Prostate gland (tissue), 2 donors: ENCODE measurements around the gene TMEM218. TPM values are rescaled to one million over a fixed set of nuclear protein-coding genes. Genes with fewer than 3 reads are reported as not detected.

Source experiments
- DNase-seq: peaks from one replicate; pipeline ENCODE4 v3.0.0-alpha.2; 2019; ENCODE audit warnings: low spot score
- H3K27ac ChIP-seq, 2 donors: fragments of 200-600 bp; sonication (generic); 2 replicates each; pipeline ENCODE4 v1.5.1; 2017 to 2019
- H3K27me3 ChIP-seq: fragments of 200-600 bp; sonication (generic); replicated peaks from 2 replicates; pipeline ENCODE4 v1.5.1; 2019; ENCODE audit not compliant: insufficient read depth
- H3K36me3 ChIP-seq, 2 donors: fragments of 200-600 bp; sonication (generic); 1 replicate in 1 of 2; 2 replicates in 1 of 2; pipeline versions ENCODE4 v1.5.1 to v1.8.1; 2017 to 2019
- H3K4me1 ChIP-seq: fragments of 200-600 bp; sonication (generic); replicated peaks from 2 replicates; pipeline ENCODE4 v1.5.1; 2019
- H3K4me3 ChIP-seq, 2 donors: fragments of 200-600 bp; sonication (generic); 2 replicates each; pipeline ENCODE4 v1.5.1; 2017 to 2019
- H3K9me3 ChIP-seq: fragments of 200-600 bp; sonication (generic); 2 replicates; pipeline ENCODE4 v1.5.1; 2017
- POLR2A ChIP-seq: fragments of 450-650 bp; IDR thresholded peaks from one replicate; pipeline ENCODE4 v1.6.1; 2016; ENCODE audit warnings: antibody characterized with exemption, mild to moderate bottlenecking
- POLR2AphosphoS5 ChIP-seq: sonication (generic); formaldehyde crosslinking; IDR thresholded peaks from one replicate; pipeline ENCODE4 v1.6.1; 2017; ENCODE audit warnings: antibody characterized with exemption
- WGBS: methylation state at CpG from one replicate; pipeline ENCODE4 v1.1.5; 2018; 5-methylcytosine and 5-hydroxymethylcytosine counted together
- intact Hi-C: fragments of 100-400 bp; cut with DNase I; formaldehyde crosslinking; loops from one replicate; pipeline ENCODE4 v1.14.2; 2022
- total RNA-seq, 2 donors: library from RNA; depleted of rRNA; stranded (reverse); fragments of >200 nt; gene quantifications; one replicate each; pipeline ENCODE4 v1.1.0, GENCODE V29; 2016
- TF ChIP-seq, protein P1 (sequence below), 4 experiments: fragments of 200-600 bp in 2 of 4; fragments of 450-650 bp in 2 of 4; sonication (generic) in 2 of 4; IDR thresholded peaks; 1 replicate in 3 of 4; 2 replicates in 1 of 4; pipeline ENCODE4 v1.5.1; 2016 to 2019; ENCODE audit warnings: antibody characterized with exemption in 4 of 4, mild to moderate bottlenecking in 2 of 4, moderate library complexity in 2 of 4

Gene TMEM218
- total RNA-seq, 2 donors from 2014 or later, result 17.7 to 33.5 TPM

GRCh38 chr11:125148011-125148410 lies 36.6 kb upstream of the TMEM218 start:
- Histone ChIP-seq H3K27ac (no peak overlapping the region), H3K27me3 (no peaks in the 10 kb centered on the region), H3K9me3 (no peaks in the 10 kb centered on the region), H3K4me3 (no peak overlapping the region), H3K4me1 (no peaks in the 10 kb centered on the region), H3K36me3 (no peaks in the 10 kb centered on the region)
- intact Hi-C loops, result loop anchor here (10.0 kb wide), 1 partner anchor 53 kb away; no protein-coding TSS in a partner anchor
- no peak for TF ChIP-seq POLR2A
- TF ChIP-seq, protein P1, sequence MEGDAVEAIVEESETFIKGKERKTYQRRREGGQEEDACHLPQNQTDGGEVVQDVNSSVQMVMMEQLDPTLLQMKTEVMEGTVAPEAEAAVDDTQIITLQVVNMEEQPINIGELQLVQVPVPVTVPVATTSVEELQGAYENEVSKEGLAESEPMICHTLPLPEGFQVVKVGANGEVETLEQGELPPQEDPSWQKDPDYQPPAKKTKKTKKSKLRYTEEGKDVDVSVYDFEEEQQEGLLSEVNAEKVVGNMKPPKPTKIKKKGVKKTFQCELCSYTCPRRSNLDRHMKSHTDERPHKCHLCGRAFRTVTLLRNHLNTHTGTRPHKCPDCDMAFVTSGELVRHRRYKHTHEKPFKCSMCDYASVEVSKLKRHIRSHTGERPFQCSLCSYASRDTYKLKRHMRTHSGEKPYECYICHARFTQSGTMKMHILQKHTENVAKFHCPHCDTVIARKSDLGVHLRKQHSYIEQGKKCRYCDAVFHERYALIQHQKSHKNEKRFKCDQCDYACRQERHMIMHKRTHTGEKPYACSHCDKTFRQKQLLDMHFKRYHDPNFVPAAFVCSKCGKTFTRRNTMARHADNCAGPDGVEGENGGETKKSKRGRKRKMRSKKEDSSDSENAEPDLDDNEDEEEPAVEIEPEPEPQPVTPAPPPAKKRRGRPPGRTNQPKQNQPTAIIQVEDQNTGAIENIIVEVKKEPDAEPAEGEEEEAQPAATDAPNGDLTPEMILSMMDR (IDR thresholded peaks at IDR 0.05), result no peak
- TF ChIP-seq POLR2AphosphoS5, result no peak
- no peak for DNase-seq

GRCh38 chr11:125147280-125147679 lies 35.9 kb upstream of the TMEM218 start:
- Histone ChIP-seq H3K4me3 (no peak overlapping the region), H3K36me3 (no peaks in the 10 kb centered on the region), H3K4me1 (no peaks in the 10 kb centered on the region), H3K9me3 (no peaks in the 10 kb centered on the region), H3K27ac (no peak overlapping the region), H3K27me3 (no peaks in the 10 kb centered on the region)
- 69% methylated on average over 6 of the region's 6 CpGs for WGBS
- intact Hi-C loops, result loop anchor here (10.0 kb wide), 1 partner anchor 52 kb away; no protein-coding TSS in a partner anchor
- TF ChIP-seq, protein P1 (IDR thresholded peaks at IDR 0.05), result no peak
- no peak for TF ChIP-seq POLR2AphosphoS5
- no peak for TF ChIP-seq POLR2A
- no peak for DNase-seq

GRCh38 chr11:125146232-125146631 lies 34.8 kb upstream of the TMEM218 start:
- Histone ChIP-seq H3K27me3 (no peaks in the 10 kb centered on the region), H3K27ac (no peak overlapping the region), H3K4me3 (no peak overlapping the region), H3K9me3 (no peaks in the 10 kb centered on the region), H3K36me3 (no peaks in the 10 kb centered on the region), H3K4me1 (no peaks in the 10 kb centered on the region)
- TF ChIP-seq POLR2AphosphoS5 (no peak), POLR2A (no peak)
- TF ChIP-seq, protein P1 (IDR thresholded peaks at IDR 0.05), result no peak
- 92% methylated on average over 1 of the region's 1 CpG for WGBS
- intact Hi-C loops, result loop anchor here (10.0 kb wide), 1 partner anchor 51 kb away; no protein-coding TSS in a partner anchor
- DNase-seq, result no peak

GRCh38 chr11:125141686-125142535 lies 30.5 kb upstream of the TMEM218 start:
- Histone ChIP-seq H3K4me3 (no peak overlapping the region), H3K36me3 (no peaks in the 10 kb centered on the region), H3K27me3 (no peaks in the 10 kb centered on the region), H3K27ac (no peak overlapping the region), H3K9me3 (no peaks in the 10 kb centered on the region), H3K4me1 (no peaks in the 10 kb centered on the region)
- no peak for TF ChIP-seq POLR2A
- TF ChIP-seq, protein P1 (IDR thresholded peaks at IDR 0.05), result peak; percentile 86 to 96 (median 90)
- peak; percentile 7 for TF ChIP-seq POLR2AphosphoS5
- no peak for DNase-seq
- intact Hi-C loops, result loop anchor here (10.0 kb wide), 1 partner anchor 47 kb away; no protein-coding TSS in a partner anchor
- WGBS, result 41% methylated on average over 18 of the region's 18 CpGs
